ENCODE results near the gene PSTK. TPM values are rescaled to one million over a fixed set of nuclear protein-coding genes. Genes with fewer than 3 reads are reported as not detected.

The PSTK gene
- total RNA-seq, 1 donor from 2014 or later: 2.8 TPM

DNA sequence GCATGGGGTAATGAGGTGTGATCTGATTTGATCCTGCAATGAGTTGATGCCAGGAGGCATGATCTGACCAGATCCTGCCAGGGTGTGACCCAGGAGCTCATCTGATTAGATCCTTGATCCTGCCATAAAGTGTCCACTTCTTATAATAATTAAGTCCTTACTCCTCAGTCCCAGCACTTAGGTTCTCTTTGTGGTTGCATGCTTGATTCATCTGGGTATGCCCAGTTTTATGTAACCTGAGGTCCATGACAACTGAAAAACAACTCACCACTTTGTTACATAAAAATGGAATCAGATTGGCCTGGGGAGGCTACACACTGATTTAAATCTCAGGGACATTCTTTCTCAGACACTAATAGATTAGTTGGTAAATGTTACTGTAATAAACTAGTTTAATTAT is 47.7 kb downstream of the PSTK start:
- TF ChIP-seq, protein P1, sequence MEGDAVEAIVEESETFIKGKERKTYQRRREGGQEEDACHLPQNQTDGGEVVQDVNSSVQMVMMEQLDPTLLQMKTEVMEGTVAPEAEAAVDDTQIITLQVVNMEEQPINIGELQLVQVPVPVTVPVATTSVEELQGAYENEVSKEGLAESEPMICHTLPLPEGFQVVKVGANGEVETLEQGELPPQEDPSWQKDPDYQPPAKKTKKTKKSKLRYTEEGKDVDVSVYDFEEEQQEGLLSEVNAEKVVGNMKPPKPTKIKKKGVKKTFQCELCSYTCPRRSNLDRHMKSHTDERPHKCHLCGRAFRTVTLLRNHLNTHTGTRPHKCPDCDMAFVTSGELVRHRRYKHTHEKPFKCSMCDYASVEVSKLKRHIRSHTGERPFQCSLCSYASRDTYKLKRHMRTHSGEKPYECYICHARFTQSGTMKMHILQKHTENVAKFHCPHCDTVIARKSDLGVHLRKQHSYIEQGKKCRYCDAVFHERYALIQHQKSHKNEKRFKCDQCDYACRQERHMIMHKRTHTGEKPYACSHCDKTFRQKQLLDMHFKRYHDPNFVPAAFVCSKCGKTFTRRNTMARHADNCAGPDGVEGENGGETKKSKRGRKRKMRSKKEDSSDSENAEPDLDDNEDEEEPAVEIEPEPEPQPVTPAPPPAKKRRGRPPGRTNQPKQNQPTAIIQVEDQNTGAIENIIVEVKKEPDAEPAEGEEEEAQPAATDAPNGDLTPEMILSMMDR (IDR thresholded peaks at IDR 0.05): no peak
- ATAC-seq: no peak
- no peaks in the 10 kb centered on the region for H3K9me3 ChIP-seq
- no peak overlapping the region for H3K4me3 ChIP-seq
- H3K36me3 ChIP-seq: no peaks in the 10 kb centered on the region
- H3K4me1 ChIP-seq: no peaks in the 10 kb centered on the region
- H3K27me3 ChIP-seq (ENCODE audit: low read depth): no peaks in the 10 kb centered on the region
- intact Hi-C loops (cut with DNase I): no loop called here
- no peak for DNase-seq
- no peak overlapping the region for H3K27ac ChIP-seq

GRCh38 chr10:123031124-123031523 is 50.9 kb downstream of the PSTK start:
- Histone ChIP-seq H3K27me3 (ENCODE audit: low read depth) (no peaks in the 10 kb centered on the region), H3K4me3 (no peak overlapping the region), H3K27ac (no peak overlapping the region), H3K9me3 (no peaks in the 10 kb centered on the region), H3K4me1 (no peaks in the 10 kb centered on the region), H3K36me3 (peaks cover 16% of the 10 kb centered on the region)
- ATAC-seq (no peak), DNase-seq (no peak)
- TF ChIP-seq, protein P1 (IDR thresholded peaks at IDR 0.05): no peak
- intact Hi-C loops (cut with DNase I): no loop called here

DNA sequence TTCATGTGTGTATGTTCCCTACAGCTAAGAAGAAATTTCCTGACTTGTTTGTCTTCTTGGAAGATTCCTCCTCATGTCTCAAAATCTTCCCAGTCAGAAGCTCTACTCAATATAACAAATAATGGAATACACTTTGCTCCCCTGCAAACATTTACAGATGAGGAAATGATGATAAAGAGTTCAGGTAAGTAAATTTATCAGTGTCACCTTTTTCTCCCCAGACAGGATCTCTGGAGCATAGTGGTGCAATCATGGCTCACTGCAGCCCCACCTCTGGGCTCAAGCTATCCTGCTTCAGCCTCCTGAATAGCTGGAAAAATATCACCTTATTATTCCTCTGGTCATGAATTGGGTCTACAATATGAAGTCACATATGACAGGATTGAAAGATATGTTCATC is 54.1 kb downstream of the PSTK start:
- H3K36me3 ChIP-seq: peaks cover 29% of the 10 kb centered on the region
- H3K4me1 ChIP-seq: no peaks in the 10 kb centered on the region
- H3K27me3 ChIP-seq (ENCODE audit: low read depth): no peaks in the 10 kb centered on the region
- no peak overlapping the region for H3K4me3 ChIP-seq
- DNase-seq (no peak), ATAC-seq (no peak)
- TF ChIP-seq, protein P1 (IDR thresholded peaks at IDR 0.05): no peak
- no peak overlapping the region for H3K27ac ChIP-seq
- no peaks in the 10 kb centered on the region for H3K9me3 ChIP-seq
- intact Hi-C loops (cut with DNase I): no loop called here

DNA sequence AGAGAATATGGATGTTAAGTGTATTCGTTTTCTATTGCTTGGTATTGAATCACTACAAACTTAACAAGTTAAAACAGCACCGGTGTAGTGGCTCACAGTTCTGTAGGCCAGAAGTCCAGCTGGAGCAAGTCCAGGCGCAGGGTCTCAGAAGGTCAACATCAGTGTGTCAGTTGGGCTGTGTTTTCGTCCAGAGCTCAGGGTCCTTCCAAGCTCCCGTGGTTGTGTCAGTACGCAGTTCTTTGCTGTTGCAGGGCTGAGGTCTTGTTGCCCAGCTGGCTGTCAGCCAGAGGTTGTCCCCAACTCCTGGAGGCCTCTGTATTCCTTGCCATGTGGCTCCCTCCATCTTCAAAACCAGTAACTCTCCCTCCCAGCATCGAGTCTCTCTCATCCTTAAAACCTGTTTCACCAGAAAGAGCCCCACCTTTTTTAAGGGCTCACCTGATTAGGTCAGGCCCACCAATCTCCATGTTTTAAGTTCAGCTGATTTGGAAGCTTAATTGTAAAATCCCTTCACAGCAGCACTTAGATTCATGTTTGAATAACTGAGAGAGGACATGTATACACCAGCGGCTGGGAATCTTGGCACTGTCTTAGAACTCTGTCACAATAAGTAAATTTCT is 55.4 kb downstream of the PSTK start:
- intact Hi-C loops (cut with DNase I): no loop called here
- Histone ChIP-seq H3K4me1 (no peaks in the 10 kb centered on the region), H3K4me3 (no peak overlapping the region), H3K36me3 (peaks cover 29% of the 10 kb centered on the region), H3K27ac (no peak overlapping the region), H3K27me3 (ENCODE audit: low read depth) (no peaks in the 10 kb centered on the region), H3K9me3 (no peaks in the 10 kb centered on the region)
- TF ChIP-seq, protein P1 (IDR thresholded peaks at IDR 0.05): no peak
- DNase-seq: no peak
- ATAC-seq: no peak

DNA sequence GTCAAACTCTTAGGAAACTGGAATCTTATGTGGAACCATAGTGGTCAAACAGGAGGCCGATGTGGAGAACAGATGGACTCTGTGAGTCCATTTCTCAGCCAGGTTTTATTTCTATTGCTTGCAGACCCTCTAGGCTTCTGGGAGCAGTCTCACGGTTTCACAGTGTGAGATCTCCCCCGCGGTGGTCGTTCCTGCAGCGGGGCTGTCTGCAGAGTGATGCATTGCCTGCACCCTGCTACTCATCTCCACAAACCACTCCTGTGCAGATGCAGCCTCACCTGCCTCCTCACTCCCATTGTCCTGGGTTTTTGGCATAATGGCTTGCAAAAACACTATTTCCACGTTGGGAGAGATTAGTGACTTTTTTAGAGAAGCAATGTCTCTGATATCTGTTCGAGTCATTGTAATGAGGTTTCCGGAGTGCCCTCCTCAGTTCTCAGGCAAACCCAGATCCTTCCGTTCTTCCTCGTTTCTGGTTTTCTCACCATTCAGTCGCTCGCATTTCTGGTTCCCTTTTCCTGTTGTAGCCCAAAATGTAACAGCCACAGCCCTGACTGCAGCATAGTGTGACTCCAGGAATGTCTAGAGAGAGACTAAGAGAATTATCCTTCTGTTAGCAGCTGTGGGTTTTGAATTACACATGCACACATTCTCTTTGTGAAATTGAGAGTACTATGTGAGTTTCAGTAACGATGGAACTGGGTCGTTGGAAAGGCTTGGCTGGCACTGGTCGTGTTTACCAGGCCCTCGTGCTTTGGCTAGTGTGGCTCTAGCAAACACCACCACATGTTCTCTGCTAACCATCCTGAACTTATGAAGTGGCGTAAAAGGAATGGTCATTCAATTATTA is 58.8 kb downstream of the PSTK start:
- intact Hi-C loops (cut with DNase I): no loop called here
- Histone ChIP-seq H3K9me3 (no peaks in the 10 kb centered on the region), H3K4me1 (no peaks in the 10 kb centered on the region), H3K4me3 (no peak overlapping the region), H3K36me3 (peaks cover 37% of the 10 kb centered on the region), H3K27me3 (ENCODE audit: low read depth) (no peaks in the 10 kb centered on the region), H3K27ac (no peak overlapping the region)
- peak in 1 of 2 donors; percentile 48 for ATAC-seq
- DNase-seq: no peak
- TF ChIP-seq, protein P1 (IDR thresholded peaks at IDR 0.05): no peak
